Measurements from ENCODE around the gene ITPR3. TPM values are rescaled to one million over a fixed set of nuclear protein-coding genes. Genes with fewer than 3 reads are reported as not detected.

Gene ITPR3
- total RNA-seq, 1 donor from 2014 or later, result 17.7 TPM

DNA sequence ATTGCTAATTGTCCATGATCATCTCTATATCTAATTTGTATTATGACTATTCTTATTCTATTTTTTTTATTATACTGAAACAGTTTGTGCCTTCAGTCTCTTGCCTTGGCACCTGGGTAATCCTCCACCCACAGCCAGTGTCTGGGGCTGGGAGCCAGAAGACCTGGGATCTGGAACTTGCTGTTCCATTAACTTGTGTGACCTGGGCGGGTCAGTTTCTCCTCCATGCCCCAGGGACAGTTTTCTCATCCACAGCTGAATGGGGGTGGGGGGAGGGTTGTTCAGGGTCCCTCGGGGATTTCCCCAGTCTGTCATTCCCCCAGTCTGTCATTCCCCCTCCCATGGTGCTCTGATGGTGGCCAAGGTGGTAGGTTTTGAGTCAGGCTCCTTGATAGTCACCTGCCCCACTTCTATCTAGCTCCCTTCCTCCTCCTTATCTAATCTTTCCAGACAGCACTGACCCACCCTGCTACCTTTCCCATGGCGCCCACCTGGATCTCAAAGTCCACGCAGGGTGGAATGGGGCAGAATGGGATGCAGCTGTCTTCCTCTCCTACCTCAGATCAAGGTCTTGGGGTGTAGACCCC lies 10.9 kb downstream of the ITPR3 start:
- FAIRE-seq (no peak), DNase-seq (ENCODE audit: low read depth) (no peak)
- H2AFZ ChIP-seq (ENCODE audit: low read depth, low read length), result no peak overlapping the region
- no peak overlapping the region for H3K27ac ChIP-seq (ENCODE audit: low read depth, low read length)
- peak overlapping the region; percentile 34 for H3K4me3 Mint-ChIP-seq (ENCODE audit: unreplicated experiment)
- H3K9me3 ChIP-seq (ENCODE audit: insufficient read depth, low read depth, low read length), result no peaks in the 10 kb centered on the region
- no peak overlapping the region for H3K27ac Mint-ChIP-seq (ENCODE audit: unreplicated experiment)
- H4K20me1 ChIP-seq (ENCODE audit: insufficient read depth, low read length), result peaks cover 8% of the 10 kb centered on the region
- no peak overlapping the region for H3K9ac ChIP-seq (ENCODE audit: low read length)
- H3K4me1 Mint-ChIP-seq (ENCODE audit: low read depth, unreplicated experiment), result peaks cover 14% of the 10 kb centered on the region
- H3K79me2 ChIP-seq (ENCODE audit: insufficient read depth, low read length), result no peaks in the 10 kb centered on the region
- no peaks in the 10 kb centered on the region for H3K9me3 Mint-ChIP-seq (ENCODE audit: unreplicated experiment)
- H3K27me3 ChIP-seq (ENCODE audit: insufficient read depth, low read length), result peaks cover 18% of the 10 kb centered on the region
- H3K36me3 ChIP-seq (ENCODE audit: insufficient read depth, low read length), result no peaks in the 10 kb centered on the region
- TF ChIP-seq EZH2 (IDR thresholded peaks at IDR 0.05; ENCODE audit: insufficient read depth, low read length), result no peak
- TF ChIP-seq, protein P1, sequence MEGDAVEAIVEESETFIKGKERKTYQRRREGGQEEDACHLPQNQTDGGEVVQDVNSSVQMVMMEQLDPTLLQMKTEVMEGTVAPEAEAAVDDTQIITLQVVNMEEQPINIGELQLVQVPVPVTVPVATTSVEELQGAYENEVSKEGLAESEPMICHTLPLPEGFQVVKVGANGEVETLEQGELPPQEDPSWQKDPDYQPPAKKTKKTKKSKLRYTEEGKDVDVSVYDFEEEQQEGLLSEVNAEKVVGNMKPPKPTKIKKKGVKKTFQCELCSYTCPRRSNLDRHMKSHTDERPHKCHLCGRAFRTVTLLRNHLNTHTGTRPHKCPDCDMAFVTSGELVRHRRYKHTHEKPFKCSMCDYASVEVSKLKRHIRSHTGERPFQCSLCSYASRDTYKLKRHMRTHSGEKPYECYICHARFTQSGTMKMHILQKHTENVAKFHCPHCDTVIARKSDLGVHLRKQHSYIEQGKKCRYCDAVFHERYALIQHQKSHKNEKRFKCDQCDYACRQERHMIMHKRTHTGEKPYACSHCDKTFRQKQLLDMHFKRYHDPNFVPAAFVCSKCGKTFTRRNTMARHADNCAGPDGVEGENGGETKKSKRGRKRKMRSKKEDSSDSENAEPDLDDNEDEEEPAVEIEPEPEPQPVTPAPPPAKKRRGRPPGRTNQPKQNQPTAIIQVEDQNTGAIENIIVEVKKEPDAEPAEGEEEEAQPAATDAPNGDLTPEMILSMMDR (IDR thresholded peaks at IDR 0.05; ENCODE audit: insufficient read depth, low read depth, low read length), result no peak
- no peak overlapping the region for H3K4me2 ChIP-seq (ENCODE audit: low read length)
- H3K36me3 Mint-ChIP-seq (ENCODE audit: low read depth, unreplicated experiment), result peaks cover 3% of the 10 kb centered on the region
- peaks cover 21% of the 10 kb centered on the region for H3K27me3 Mint-ChIP-seq (ENCODE audit: low read depth, unreplicated experiment)
- peaks cover 14% of the 10 kb centered on the region for H3K4me1 ChIP-seq (ENCODE audit: insufficient read depth, low read length)
- no peak overlapping the region for H3K4me3 ChIP-seq (ENCODE audit: insufficient read depth, low read depth, low read length)

GRCh38 chr6:33632558-33633039 lies 11.5 kb downstream of the ITPR3 start:
- H3K27ac Mint-ChIP-seq (ENCODE audit: unreplicated experiment), result peak overlapping the region; percentile 80
- Histone ChIP-seq H3K27me3 (ENCODE audit: insufficient read depth, low read length) (peaks cover 18% of the 10 kb centered on the region), H3K4me1 (ENCODE audit: insufficient read depth, low read length) (peaks cover 14% of the 10 kb centered on the region), H2AFZ (ENCODE audit: low read depth, low read length) (peak overlapping the region; percentile 78), H4K20me1 (ENCODE audit: insufficient read depth, low read length) (peaks cover 8% of the 10 kb centered on the region), H3K9me3 (ENCODE audit: insufficient read depth, low read depth, low read length) (no peaks in the 10 kb centered on the region), H3K36me3 (ENCODE audit: insufficient read depth, low read length) (no peaks in the 10 kb centered on the region), H3K4me3 (ENCODE audit: insufficient read depth, low read depth, low read length) (no peak overlapping the region), H3K79me2 (ENCODE audit: insufficient read depth, low read length) (no peaks in the 10 kb centered on the region), H3K9ac (ENCODE audit: low read length) (no peak overlapping the region), H3K27ac (ENCODE audit: low read depth, low read length) (no peak overlapping the region), H3K4me2 (ENCODE audit: low read length) (peak overlapping the region; percentile 86)
- H3K27me3 Mint-ChIP-seq (ENCODE audit: low read depth, unreplicated experiment), result peaks cover 21% of the 10 kb centered on the region
- H3K36me3 Mint-ChIP-seq (ENCODE audit: low read depth, unreplicated experiment), result peaks cover under 1% of the 10 kb centered on the region
- H3K4me3 Mint-ChIP-seq (ENCODE audit: unreplicated experiment), result peak overlapping the region; percentile 84
- TF ChIP-seq, protein P1 (IDR thresholded peaks at IDR 0.05; ENCODE audit: insufficient read depth, low read depth, low read length), result peak; percentile 55
- no peak for TF ChIP-seq EZH2 (IDR thresholded peaks at IDR 0.05; ENCODE audit: insufficient read depth, low read length)
- FAIRE-seq, result no peak
- H3K9me3 Mint-ChIP-seq (ENCODE audit: unreplicated experiment), result no peaks in the 10 kb centered on the region
- DNase-seq (ENCODE audit: low read depth), result no peak
- peaks cover 14% of the 10 kb centered on the region for H3K4me1 Mint-ChIP-seq (ENCODE audit: low read depth, unreplicated experiment)

DNA sequence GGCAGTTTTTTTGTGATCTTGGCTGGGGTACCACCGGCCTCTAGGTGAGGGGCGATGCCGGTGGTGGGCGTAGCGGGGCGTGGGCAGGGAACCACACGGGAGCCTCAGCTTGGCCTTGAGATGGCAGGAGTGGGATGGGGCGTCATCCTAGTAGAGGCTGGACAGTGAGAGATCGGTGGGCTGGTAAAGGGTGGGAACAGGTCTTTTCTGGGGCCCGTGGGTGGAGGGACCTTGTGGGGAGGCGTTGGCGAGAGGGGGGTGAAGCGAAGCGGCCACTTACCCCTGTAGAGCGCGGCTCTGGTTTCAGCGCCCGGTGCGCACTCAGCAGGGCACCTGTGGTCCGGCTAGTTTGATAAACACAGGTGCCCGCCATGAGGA lies 12.0 kb downstream of the ITPR3 start:
- Histone ChIP-seq H3K36me3 (ENCODE audit: insufficient read depth, low read length) (no peaks in the 10 kb centered on the region), H3K9ac (ENCODE audit: low read length) (no peak overlapping the region), H3K27ac (ENCODE audit: low read depth, low read length) (no peak overlapping the region), H3K4me1 (ENCODE audit: insufficient read depth, low read length) (peaks cover 14% of the 10 kb centered on the region), H3K27me3 (ENCODE audit: insufficient read depth, low read length) (peaks cover 18% of the 10 kb centered on the region), H3K4me2 (ENCODE audit: low read length) (peak overlapping the region; percentile 86), H2AFZ (ENCODE audit: low read depth, low read length) (peak overlapping the region; percentile 78), H3K9me3 (ENCODE audit: insufficient read depth, low read depth, low read length) (no peaks in the 10 kb centered on the region), H4K20me1 (ENCODE audit: insufficient read depth, low read length) (peaks cover 8% of the 10 kb centered on the region), H3K4me3 (ENCODE audit: insufficient read depth, low read depth, low read length) (peak overlapping the region; percentile 52), H3K79me2 (ENCODE audit: insufficient read depth, low read length) (no peaks in the 10 kb centered on the region)
- H3K4me3 Mint-ChIP-seq (ENCODE audit: unreplicated experiment), result peak overlapping the region; percentile 84
- H3K36me3 Mint-ChIP-seq (ENCODE audit: low read depth, unreplicated experiment), result no peaks in the 10 kb centered on the region
- TF ChIP-seq, protein P1 (IDR thresholded peaks at IDR 0.05; ENCODE audit: insufficient read depth, low read depth, low read length), result no peak
- TF ChIP-seq EZH2 (IDR thresholded peaks at IDR 0.05; ENCODE audit: insufficient read depth, low read length), result no peak
- H3K27me3 Mint-ChIP-seq (ENCODE audit: low read depth, unreplicated experiment), result peaks cover 21% of the 10 kb centered on the region
- peaks cover 14% of the 10 kb centered on the region for H3K4me1 Mint-ChIP-seq (ENCODE audit: low read depth, unreplicated experiment)
- H3K9me3 Mint-ChIP-seq (ENCODE audit: unreplicated experiment), result no peaks in the 10 kb centered on the region
- FAIRE-seq (no peak), DNase-seq (ENCODE audit: low read depth) (no peak)
- peak overlapping the region; percentile 80 for H3K27ac Mint-ChIP-seq (ENCODE audit: unreplicated experiment)
